H9 (cell line): ENCODE measurements around the gene DISC1. TPM values are rescaled to one million over a fixed set of nuclear protein-coding genes. Genes with fewer than 3 reads are reported as not detected.

ENCODE experiments used
- DNase-seq: peaks from one replicate; pipeline ENCODE4 v3.0.0-alpha.2; 2017
- H2AFZ ChIP-seq: one replicate; pipeline ENCODE4 v1.6.1; 2013; ENCODE audit warnings: mild to moderate bottlenecking, low read length, control low read depth, moderate library complexity
- H2AK5ac ChIP-seq: 2 replicates; pipeline ENCODE4 v1.6.1; 2013; ENCODE audit warnings: low read length, control low read depth, mixed read lengths; ENCODE audit not compliant: insufficient read length
- H2BK120ac ChIP-seq: one replicate; pipeline ENCODE4 v1.6.1; 2013; ENCODE audit warnings: low read depth, mild to moderate bottlenecking, low read length, control low read depth, inconsistent platforms; ENCODE audit not compliant: poor library complexity, severe bottlenecking
- H2BK12ac ChIP-seq: 2 replicates; pipeline ENCODE4 v1.6.1; 2013; ENCODE audit warnings: low read length, control low read depth, mixed read lengths, low read depth; ENCODE audit not compliant: insufficient read length
- H2BK15ac ChIP-seq: 2 replicates; pipeline ENCODE4 v1.6.1; 2013; ENCODE audit warnings: low read depth, low read length, control low read depth
- H2BK20ac ChIP-seq: one replicate; pipeline ENCODE4 v1.6.1; 2013; ENCODE audit warnings: low read depth, mild to moderate bottlenecking, low read length, control low read depth, inconsistent platforms; ENCODE audit not compliant: poor library complexity, severe bottlenecking
- H2BK5ac ChIP-seq: 2 replicates; pipeline ENCODE4 v1.6.1; 2013; ENCODE audit warnings: low read length, control low read depth, mixed read lengths; ENCODE audit not compliant: insufficient read length
- H3K14ac ChIP-seq: 2 replicates; pipeline ENCODE4 v1.6.1; 2013; ENCODE audit warnings: low read length, control low read depth; ENCODE audit not compliant: insufficient read depth
- H3K18ac ChIP-seq: 2 replicates; pipeline ENCODE4 v1.6.1; 2013; ENCODE audit warnings: low read depth, mild to moderate bottlenecking, mixed read lengths, low read length, control low read depth; ENCODE audit not compliant: insufficient read length
- H3K23ac ChIP-seq: 2 replicates; pipeline ENCODE4 v1.6.1; 2013; ENCODE audit warnings: low read length, control low read depth, mixed read lengths, low read depth; ENCODE audit not compliant: insufficient read length
- H3K23me2 ChIP-seq: 2 replicates; pipeline ENCODE4 v1.6.1; 2013; ENCODE audit warnings: low read depth, mild to moderate bottlenecking, mixed read lengths, low read length, control low read depth; ENCODE audit not compliant: insufficient read length, poor library complexity, severe bottlenecking
- H3K27ac ChIP-seq: 2 replicates; pipeline ENCODE4 v1.5.1; 2013; ENCODE audit warnings: low read length, control low read depth, mixed read lengths, low read depth; ENCODE audit not compliant: insufficient read length
- H3K27me3 ChIP-seq: 2 replicates; pipeline ENCODE4 v1.6.1; 2013; ENCODE audit warnings: low read length, control low read depth, inconsistent platforms; ENCODE audit not compliant: insufficient read depth
- H3K4ac ChIP-seq: 2 replicates; pipeline ENCODE4 v1.6.1; 2013; ENCODE audit warnings: low read depth, mild to moderate bottlenecking, control low read depth, inconsistent platforms, low read length, moderate library complexity
- H3K4me1 ChIP-seq: 2 replicates; pipeline ENCODE4 v1.6.1; 2013; ENCODE audit warnings: low read length, control low read depth, inconsistent platforms; ENCODE audit not compliant: insufficient read depth
- H3K4me2 ChIP-seq: 2 replicates; pipeline ENCODE4 v1.6.1; 2013; ENCODE audit warnings: low read length, control low read depth, mixed read lengths; ENCODE audit not compliant: insufficient read length, insufficient read depth
- H3K56ac ChIP-seq: 2 replicates; pipeline ENCODE4 v1.6.1; 2013; ENCODE audit warnings: low read depth, mild to moderate bottlenecking, mixed read lengths, low read length, control low read depth; ENCODE audit not compliant: insufficient read length
- H3K79me1 ChIP-seq: 2 replicates; pipeline ENCODE4 v1.6.1; 2013; ENCODE audit warnings: low read depth, mild to moderate bottlenecking, moderate library complexity, low read length, control low read depth, inconsistent platforms; ENCODE audit not compliant: insufficient read depth, poor library complexity, severe bottlenecking
- H3K79me2 ChIP-seq: 2 replicates; pipeline ENCODE4 v1.6.1; 2013; ENCODE audit warnings: low read length, control low read depth, inconsistent platforms; ENCODE audit not compliant: insufficient read depth
- H3K9ac ChIP-seq: 2 replicates; pipeline ENCODE4 v1.6.1; 2013; ENCODE audit warnings: low read length, control low read depth, mixed read lengths; ENCODE audit not compliant: insufficient read length; ENCODE audit errors: extremely low read depth
- H3K9me3 ChIP-seq: one replicate; pipeline ENCODE4 v1.6.1; 2013; ENCODE audit warnings: low read depth, low read length, inconsistent platforms; ENCODE audit not compliant: control insufficient read depth
- H3T11ph ChIP-seq: one replicate; pipeline ENCODE4 v1.6.1; 2013; ENCODE audit warnings: mild to moderate bottlenecking, low read length, control low read depth, inconsistent platforms
- H4K20me1 ChIP-seq: one replicate; pipeline ENCODE4 v1.6.1; 2013; ENCODE audit not compliant: control insufficient read depth, insufficient read length, insufficient read depth
- H4K5ac ChIP-seq: 2 replicates; pipeline ENCODE4 v1.6.1; 2013; ENCODE audit warnings: low read depth, mild to moderate bottlenecking, mixed read lengths, low read length, control low read depth; ENCODE audit not compliant: insufficient read length
- H4K8ac ChIP-seq: replicated peaks from 2 replicates; pipeline ENCODE4 v1.6.1; 2013; ENCODE audit warnings: low read length, control low read depth, mixed read lengths, low read depth; ENCODE audit not compliant: insufficient read length
- H4K91ac ChIP-seq: 2 replicates; pipeline ENCODE4 v1.6.1; 2013; ENCODE audit warnings: low read depth, mild to moderate bottlenecking, moderate library complexity, mixed read lengths, low read length, control low read depth; ENCODE audit not compliant: insufficient read length
- H3K27ac Mint-ChIP-seq, 3 experiments: 2 replicates in 2 of 3; 3 replicates in 1 of 3; pipeline ENCODE4 v1.8.0; 2020 to 2021; ENCODE audit warnings: mixed read lengths in 3 of 3, mild to moderate bottlenecking in 1 of 3, moderate library complexity in 1 of 3
- H3K27me3 Mint-ChIP-seq: 2 replicates; pipeline ENCODE4 v1.8.0; 2021; ENCODE audit warnings: low read depth, mild to moderate bottlenecking, moderate library complexity, mixed read lengths
- H3K36me3 Mint-ChIP-seq, 3 experiments: 2 replicates in 2 of 3; 3 replicates in 1 of 3; pipeline ENCODE4 v1.8.0; 2020 to 2021; ENCODE audit warnings: low read depth in 3 of 3, mixed read lengths in 3 of 3; ENCODE audit not compliant: insufficient read depth in 1 of 3
- H3K4me1 Mint-ChIP-seq, 2 experiments: 2 replicates each; pipeline ENCODE4 v1.8.0; 2020; ENCODE audit warnings: mixed read lengths in 2 of 2
- H3K4me3 Mint-ChIP-seq, 2 experiments: 2 replicates in 1 of 2; 3 replicates in 1 of 2; pipeline ENCODE4 v1.8.0; 2020 to 2021; ENCODE audit warnings: mild to moderate bottlenecking in 2 of 2, mixed read lengths in 2 of 2, moderate library complexity in 1 of 2
- H3K9me3 Mint-ChIP-seq, 2 experiments: 2 replicates in 1 of 2; 3 replicates in 1 of 2; pipeline ENCODE4 v1.8.0; 2020; ENCODE audit warnings: mild to moderate bottlenecking in 2 of 2, mixed read lengths in 2 of 2, moderate library complexity in 1 of 2
- CTCF ChIP-seq: fragments of 200-600 bp; sonication (generic); conservative IDR thresholded peaks from 3 replicates; pipeline ENCODE4 v1.8.0; 2021; ENCODE audit warnings: antibody characterized with exemption, mild to moderate bottlenecking
- WGBS: extraction: QIAGEN DNeasy Blood & Tissue Kit; methylation state at CpG from one replicate; pipeline ENCODE4 v1.1.7; 2013; ENCODE audit warnings: missing lambda C conversion rate, low lambda C conversion rate, mixed read lengths; ENCODE audit not compliant: insufficient read length; ENCODE audit errors: extremely low coverage; 5-methylcytosine and 5-hydroxymethylcytosine counted together
- total RNA-seq: library from RNA; stranded (reverse); gene quantifications from 2 replicates; pipeline ENCODE4 v1.2.1, GENCODE V29; 2021

The DISC1 gene
- total RNA-seq, 1 experiment from 2014 or later: 2.5 TPM

DNA sequence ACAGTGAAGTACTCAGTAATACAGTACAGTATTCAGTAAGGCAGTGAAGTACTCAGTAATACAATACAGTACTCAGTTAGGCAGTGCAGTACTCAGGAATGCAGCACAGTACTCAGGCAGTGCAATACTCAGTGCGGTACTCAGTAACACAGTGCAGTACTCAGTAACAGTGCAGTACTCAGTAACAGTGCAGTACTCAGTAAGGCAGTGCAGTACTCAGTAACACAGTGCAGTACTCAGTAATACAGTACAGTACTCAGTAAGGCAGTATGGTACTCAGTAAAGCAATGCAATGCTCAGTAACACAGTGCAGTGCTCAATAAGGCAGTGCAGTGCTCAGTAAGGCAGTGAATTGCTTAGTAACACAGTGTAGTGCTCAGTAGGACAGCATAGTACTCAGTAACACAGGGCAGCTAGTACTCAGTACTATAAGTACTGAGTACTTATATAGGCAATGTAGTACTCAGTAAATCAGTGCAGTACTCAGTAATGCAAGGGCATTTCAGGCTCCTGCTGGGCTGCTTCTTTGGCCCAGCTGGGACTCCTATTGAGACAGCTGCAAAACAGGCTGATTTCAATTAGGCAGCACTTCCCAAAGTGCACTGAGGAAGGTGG, 411.3 kb downstream of the DISC1 start:
- H2BK5ac ChIP-seq: no peak overlapping the region
- no peak for TF ChIP-seq CTCF
- DNase-seq: no peak
- H4K20me1 ChIP-seq: no peaks in the 10 kb centered on the region
- no CpG with 5 or more reads among the region's 1 CpG for WGBS
- H2BK15ac ChIP-seq: no peak overlapping the region
- no peak overlapping the region for H3K4ac ChIP-seq
- no peaks in the 10 kb centered on the region for H3K36me3 Mint-ChIP-seq
- H3K4me2 ChIP-seq: no peak overlapping the region
- no peak overlapping the region for H3K27ac Mint-ChIP-seq
- H3K23me2 ChIP-seq: peaks cover 2% of the 10 kb centered on the region
- no peak overlapping the region for H2AK5ac ChIP-seq
- H2AFZ ChIP-seq: no peak overlapping the region
- H3K27me3 ChIP-seq: no peaks in the 10 kb centered on the region
- no peak overlapping the region for H2BK20ac ChIP-seq
- no peak overlapping the region for H3K18ac ChIP-seq
- H3T11ph ChIP-seq: no peak overlapping the region
- no peak overlapping the region for H3K23ac ChIP-seq
- H3K14ac ChIP-seq: no peak overlapping the region
- no peaks in the 10 kb centered on the region for H3K9me3 ChIP-seq
- no peak overlapping the region for H3K56ac ChIP-seq
- no peak overlapping the region for H2BK120ac ChIP-seq
- no peaks in the 10 kb centered on the region; a peak in 1 of 5 replicates for H3K9me3 Mint-ChIP-seq
- H3K79me1 ChIP-seq: no peaks in the 10 kb centered on the region
- no peak overlapping the region for H2BK12ac ChIP-seq
- peaks cover 10% of the 10 kb centered on the region for H3K27me3 Mint-ChIP-seq
- H3K4me3 Mint-ChIP-seq: no peak overlapping the region
- no peak overlapping the region for H4K5ac ChIP-seq
- no peak overlapping the region for H3K27ac ChIP-seq
- H4K91ac ChIP-seq: no peak overlapping the region
- peaks cover 14 to 15% of the 10 kb centered on the region in 2 experiments for H3K4me1 Mint-ChIP-seq
- no peaks in the 10 kb centered on the region for H3K79me2 ChIP-seq
- H3K9ac ChIP-seq: no peak overlapping the region
- no peaks in the 10 kb centered on the region; the same call in 1 of the 2 replicates for H3K4me1 ChIP-seq
- H4K8ac ChIP-seq: no peak overlapping the region
